Measurements from ENCODE around the gene FOCAD. TPM values are rescaled to one million over a fixed set of nuclear protein-coding genes. Genes with fewer than 3 reads are reported as not detected.

The FOCAD gene
- polyA plus RNA-seq, 2 donors = 4.6 to 6.1 TPM

GRCh38 chr9:20848490-20848889 is 164.4 kb downstream of the FOCAD start:
- no peaks in the 10 kb centered on the region for H3K36me3 ChIP-seq (ENCODE audit: control insufficient read depth in 2 of 2, insufficient read depth in 2 of 2, low read length in 1 of 2)
- H3K4me1 ChIP-seq (ENCODE audit: control insufficient read depth in 2 of 2, insufficient read depth in 2 of 2, low read length in 1 of 2) = no peaks in the 10 kb centered on the region
- H3K9me3 ChIP-seq (ENCODE audit: control insufficient read depth in 2 of 2, insufficient read depth in 1 of 2, low read depth in 1 of 2, low read length in 1 of 2) = no peaks in the 10 kb centered on the region
- 50 to 51% methylated on average over 2 of the region's 2 CpGs for WGBS, 2 donors
- H3K4me3 ChIP-seq (ENCODE audit: low read depth in 1 of 2, low read length in 2 of 2) = no peak overlapping the region
- no peak overlapping the region for H3K27ac ChIP-seq (ENCODE audit: low read depth in 2 of 2, low read length in 1 of 2)
- H3K27me3 ChIP-seq (ENCODE audit: control insufficient read depth in 1 of 2, insufficient read depth in 2 of 2, low read length in 2 of 2) = no peaks in the 10 kb centered on the region

- Histone ChIP-seq H3K27me3 (ENCODE audit: control insufficient read depth in 1 of 2, insufficient read depth in 2 of 2, low read length in 2 of 2) (no peaks in the 10 kb centered on the region), H3K36me3 (ENCODE audit: control insufficient read depth in 2 of 2, insufficient read depth in 2 of 2, low read length in 1 of 2) (no peaks in the 10 kb centered on the region), H3K4me1 (ENCODE audit: control insufficient read depth in 2 of 2, insufficient read depth in 2 of 2, low read length in 1 of 2) (no peaks in the 10 kb centered on the region), H3K9me3 (ENCODE audit: control insufficient read depth in 2 of 2, insufficient read depth in 1 of 2, low read depth in 1 of 2, low read length in 1 of 2) (no peaks in the 10 kb centered on the region), H3K4me3 (ENCODE audit: low read depth in 1 of 2, low read length in 2 of 2) (no peak overlapping the region), H3K27ac (ENCODE audit: low read depth in 2 of 2, low read length in 1 of 2) (no peak overlapping the region)
- 70 to 77% methylated on average over 2 of the region's 2 CpGs for WGBS, 2 donors
These were observed 169.8 kb downstream of the FOCAD start for GRCh38 chr9:20853866-20854265.

- 73 to 79% methylated on average over 4 of the region's 4 CpGs for WGBS, 2 donors
- H3K27ac ChIP-seq (ENCODE audit: low read depth in 2 of 2, low read length in 1 of 2) = no peak overlapping the region
These were observed 170.4 kb downstream of the FOCAD start for GRCh38 chr9:20854444-20854843.

GRCh38 chr9:20863945-20864344 is 179.9 kb downstream of the FOCAD start:
- 89% methylated on average over 2 of the region's 2 CpGs for WGBS, 2 donors
- H3K27me3 ChIP-seq (ENCODE audit: control insufficient read depth in 1 of 2, insufficient read depth in 2 of 2, low read length in 2 of 2) = no peaks in the 10 kb centered on the region
- no peaks in the 10 kb centered on the region for H3K36me3 ChIP-seq (ENCODE audit: control insufficient read depth in 2 of 2, insufficient read depth in 2 of 2, low read length in 1 of 2)
- H3K9me3 ChIP-seq (ENCODE audit: control insufficient read depth in 2 of 2, insufficient read depth in 1 of 2, low read depth in 1 of 2, low read length in 1 of 2) = no peaks in the 10 kb centered on the region
- no peak overlapping the region for H3K4me3 ChIP-seq (ENCODE audit: low read depth in 1 of 2, low read length in 2 of 2)
- no peak overlapping the region for H3K27ac ChIP-seq (ENCODE audit: low read depth in 2 of 2, low read length in 1 of 2)
- no peaks in the 10 kb centered on the region for H3K4me1 ChIP-seq (ENCODE audit: control insufficient read depth in 2 of 2, insufficient read depth in 2 of 2, low read length in 1 of 2)

More at GRCh38 chr9:20854444-20854843, 170.4 kb downstream of the FOCAD start:
- Histone ChIP-seq H3K9me3 (ENCODE audit: control insufficient read depth in 2 of 2, insufficient read depth in 1 of 2, low read depth in 1 of 2, low read length in 1 of 2) (no peaks in the 10 kb centered on the region), H3K27me3 (ENCODE audit: control insufficient read depth in 1 of 2, insufficient read depth in 2 of 2, low read length in 2 of 2) (no peaks in the 10 kb centered on the region), H3K36me3 (ENCODE audit: control insufficient read depth in 2 of 2, insufficient read depth in 2 of 2, low read length in 1 of 2) (no peaks in the 10 kb centered on the region), H3K4me3 (ENCODE audit: low read depth in 1 of 2, low read length in 2 of 2) (no peak overlapping the region), H3K4me1 (ENCODE audit: control insufficient read depth in 2 of 2, insufficient read depth in 2 of 2, low read length in 1 of 2) (no peaks in the 10 kb centered on the region)

DNA sequence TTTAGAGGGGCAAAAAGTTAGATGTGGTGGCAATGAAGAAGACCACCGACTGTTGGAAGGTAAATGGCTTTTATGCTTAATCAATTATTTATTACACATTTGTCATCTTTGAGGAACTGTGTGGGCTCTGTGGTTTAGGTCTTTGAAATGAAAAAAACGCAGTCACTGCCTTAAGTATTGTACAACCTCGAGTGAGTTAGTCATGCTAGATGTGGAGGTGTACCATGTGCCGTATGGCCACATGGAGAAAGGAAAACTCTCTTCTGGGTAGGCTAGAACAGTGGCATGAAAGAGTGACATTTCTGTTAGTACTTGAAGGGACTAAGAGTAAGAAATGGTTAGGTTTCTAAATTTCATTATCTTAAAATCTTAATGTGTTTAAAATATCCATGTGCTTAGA is 181.3 kb downstream of the FOCAD start:
- 80 to 82% methylated on average over 4 of the region's 4 CpGs for WGBS, 2 donors
- H3K4me1 ChIP-seq (ENCODE audit: control insufficient read depth in 2 of 2, insufficient read depth in 2 of 2, low read length in 1 of 2) = no peaks in the 10 kb centered on the region
- no peaks in the 10 kb centered on the region for H3K9me3 ChIP-seq (ENCODE audit: control insufficient read depth in 2 of 2, insufficient read depth in 1 of 2, low read depth in 1 of 2, low read length in 1 of 2)
- H3K4me3 ChIP-seq (ENCODE audit: low read depth in 1 of 2, low read length in 2 of 2) = no peak overlapping the region
- no peaks in the 10 kb centered on the region for H3K36me3 ChIP-seq (ENCODE audit: control insufficient read depth in 2 of 2, insufficient read depth in 2 of 2, low read length in 1 of 2)
- H3K27ac ChIP-seq (ENCODE audit: low read depth in 2 of 2, low read length in 1 of 2) = no peak overlapping the region
- H3K27me3 ChIP-seq (ENCODE audit: control insufficient read depth in 1 of 2, insufficient read depth in 2 of 2, low read length in 2 of 2) = no peaks in the 10 kb centered on the region

- Histone ChIP-seq H3K9me3 (ENCODE audit: control insufficient read depth in 2 of 2, insufficient read depth in 1 of 2, low read depth in 1 of 2, low read length in 1 of 2) (no peaks in the 10 kb centered on the region), H3K27me3 (ENCODE audit: control insufficient read depth in 1 of 2, insufficient read depth in 2 of 2, low read length in 2 of 2) (no peaks in the 10 kb centered on the region), H3K4me1 (ENCODE audit: control insufficient read depth in 2 of 2, insufficient read depth in 2 of 2, low read length in 1 of 2) (no peaks in the 10 kb centered on the region), H3K36me3 (ENCODE audit: control insufficient read depth in 2 of 2, insufficient read depth in 2 of 2, low read length in 1 of 2) (no peaks in the 10 kb centered on the region), H3K27ac (ENCODE audit: low read depth in 2 of 2, low read length in 1 of 2) (no peak overlapping the region), H3K4me3 (ENCODE audit: low read depth in 1 of 2, low read length in 2 of 2) (no peak overlapping the region)
- 93 to 95% methylated on average over 4 of the region's 4 CpGs for WGBS, 2 donors
These were observed 186.1 kb downstream of the FOCAD start for GRCh38 chr9:20870115-20870514.

DNA sequence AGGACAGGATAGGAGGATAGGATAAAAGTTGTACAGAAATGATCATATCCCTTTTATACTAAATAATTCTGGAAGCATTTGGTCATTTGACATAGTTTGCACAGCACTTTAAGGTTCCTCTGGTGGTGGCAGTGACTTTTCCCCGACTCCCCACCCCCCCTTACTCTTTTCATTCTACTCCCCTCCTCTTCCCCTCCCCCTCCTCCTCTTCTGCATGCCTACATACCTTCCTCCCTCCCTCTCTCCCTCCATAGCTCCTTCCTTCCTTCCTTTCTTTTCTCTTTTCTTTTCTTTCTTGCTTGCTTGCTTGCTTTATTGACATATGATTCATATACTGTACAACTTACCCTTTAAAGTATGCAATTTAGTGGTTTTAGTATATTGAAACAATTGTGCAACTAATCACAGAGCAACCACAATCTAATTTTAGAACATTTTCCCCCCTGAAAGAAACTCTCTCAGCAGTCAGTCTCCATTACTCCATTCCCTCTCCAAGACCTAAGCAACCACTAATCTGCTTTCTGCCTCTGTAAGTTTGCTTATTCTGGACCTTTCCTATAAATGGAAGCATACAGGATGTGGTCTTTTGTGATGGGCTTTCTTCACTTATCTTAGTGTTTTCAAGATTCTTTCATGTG is 188.4 kb downstream of the FOCAD start:
- H3K4me3 ChIP-seq (ENCODE audit: low read depth in 1 of 2, low read length in 2 of 2) = no peak overlapping the region
- no peaks in the 10 kb centered on the region for H3K36me3 ChIP-seq (ENCODE audit: control insufficient read depth in 2 of 2, insufficient read depth in 2 of 2, low read length in 1 of 2)
- 46 to 68% methylated on average over 1 of the region's 1 CpG for WGBS, 2 donors
- no peak overlapping the region for H3K27ac ChIP-seq (ENCODE audit: low read depth in 2 of 2, low read length in 1 of 2)
- H3K9me3 ChIP-seq (ENCODE audit: control insufficient read depth in 2 of 2, insufficient read depth in 1 of 2, low read depth in 1 of 2, low read length in 1 of 2) = no peaks in the 10 kb centered on the region
- H3K27me3 ChIP-seq (ENCODE audit: control insufficient read depth in 1 of 2, insufficient read depth in 2 of 2, low read length in 2 of 2) = no peaks in the 10 kb centered on the region
- no peaks in the 10 kb centered on the region for H3K4me1 ChIP-seq (ENCODE audit: control insufficient read depth in 2 of 2, insufficient read depth in 2 of 2, low read length in 1 of 2)

- Histone ChIP-seq H3K4me1 (ENCODE audit: control insufficient read depth in 2 of 2, insufficient read depth in 2 of 2, low read length in 1 of 2) (no peaks in the 10 kb centered on the region), H3K27me3 (ENCODE audit: control insufficient read depth in 1 of 2, insufficient read depth in 2 of 2, low read length in 2 of 2) (no peaks in the 10 kb centered on the region), H3K36me3 (ENCODE audit: control insufficient read depth in 2 of 2, insufficient read depth in 2 of 2, low read length in 1 of 2) (no peaks in the 10 kb centered on the region), H3K9me3 (ENCODE audit: control insufficient read depth in 2 of 2, insufficient read depth in 1 of 2, low read depth in 1 of 2, low read length in 1 of 2) (no peaks in the 10 kb centered on the region), H3K27ac (ENCODE audit: low read depth in 2 of 2, low read length in 1 of 2) (no peak overlapping the region), H3K4me3 (ENCODE audit: low read depth in 1 of 2, low read length in 2 of 2) (no peak overlapping the region)
- 93 to 96% methylated on average over 5 of the region's 5 CpGs for WGBS, 2 donors
These were observed 189.3 kb downstream of the FOCAD start for GRCh38 chr9:20873240-20873865.

- H3K4me3 ChIP-seq (ENCODE audit: low read depth in 1 of 2, low read length in 2 of 2) = no peak overlapping the region
- H3K9me3 ChIP-seq (ENCODE audit: control insufficient read depth in 2 of 2, insufficient read depth in 1 of 2, low read depth in 1 of 2, low read length in 1 of 2) = no peaks in the 10 kb centered on the region
- WGBS, 2 donors = 91 to 93% methylated on average over 2 of the region's 2 CpGs
- no peaks in the 10 kb centered on the region for H3K36me3 ChIP-seq (ENCODE audit: control insufficient read depth in 2 of 2, insufficient read depth in 2 of 2, low read length in 1 of 2)
- no peak overlapping the region for H3K27ac ChIP-seq (ENCODE audit: low read depth in 2 of 2, low read length in 1 of 2)
- no peaks in the 10 kb centered on the region for H3K27me3 ChIP-seq (ENCODE audit: control insufficient read depth in 1 of 2, insufficient read depth in 2 of 2, low read length in 2 of 2)
- no peaks in the 10 kb centered on the region for H3K4me1 ChIP-seq (ENCODE audit: control insufficient read depth in 2 of 2, insufficient read depth in 2 of 2, low read length in 1 of 2)
These were observed 196.2 kb downstream of the FOCAD start for GRCh38 chr9:20880271-20880670.

- WGBS, 2 donors = 97 to 99% methylated on average over 2 of the region's 2 CpGs
- Histone ChIP-seq H3K27me3 (ENCODE audit: control insufficient read depth in 1 of 2, insufficient read depth in 2 of 2, low read length in 2 of 2) (no peaks in the 10 kb centered on the region), H3K4me3 (ENCODE audit: low read depth in 1 of 2, low read length in 2 of 2) (no peak overlapping the region), H3K9me3 (ENCODE audit: control insufficient read depth in 2 of 2, insufficient read depth in 1 of 2, low read depth in 1 of 2, low read length in 1 of 2) (no peaks in the 10 kb centered on the region), H3K36me3 (ENCODE audit: control insufficient read depth in 2 of 2, insufficient read depth in 2 of 2, low read length in 1 of 2) (no peaks in the 10 kb centered on the region), H3K27ac (ENCODE audit: low read depth in 2 of 2, low read length in 1 of 2) (no peak overlapping the region), H3K4me1 (ENCODE audit: control insufficient read depth in 2 of 2, insufficient read depth in 2 of 2, low read length in 1 of 2) (no peaks in the 10 kb centered on the region)
These were observed 196.6 kb downstream of the FOCAD start for GRCh38 chr9:20880675-20881074.
